Retinal pigment epithelial cell (primary cell): ENCODE measurements around the gene C12orf76.

Source experiments
- DNase-seq: peaks from one replicate; pipeline ENCODE4 v3.0.0-alpha.2; 2010; ENCODE audit warnings: low read depth
- H3K4me3 ChIP-seq: 2 replicates; pipeline ENCODE4 v1.5.1; 2011; ENCODE audit warnings: mild to moderate bottlenecking, low read length, control low read depth, moderate library complexity
- TF ChIP-seq, protein P1 (sequence below): conservative IDR thresholded peaks from 2 replicates; pipeline ENCODE4 v1.5.1; 2011; ENCODE audit warnings: low read depth, low read length, control low read depth, inconsistent platforms

Gene C12orf76

DNA sequence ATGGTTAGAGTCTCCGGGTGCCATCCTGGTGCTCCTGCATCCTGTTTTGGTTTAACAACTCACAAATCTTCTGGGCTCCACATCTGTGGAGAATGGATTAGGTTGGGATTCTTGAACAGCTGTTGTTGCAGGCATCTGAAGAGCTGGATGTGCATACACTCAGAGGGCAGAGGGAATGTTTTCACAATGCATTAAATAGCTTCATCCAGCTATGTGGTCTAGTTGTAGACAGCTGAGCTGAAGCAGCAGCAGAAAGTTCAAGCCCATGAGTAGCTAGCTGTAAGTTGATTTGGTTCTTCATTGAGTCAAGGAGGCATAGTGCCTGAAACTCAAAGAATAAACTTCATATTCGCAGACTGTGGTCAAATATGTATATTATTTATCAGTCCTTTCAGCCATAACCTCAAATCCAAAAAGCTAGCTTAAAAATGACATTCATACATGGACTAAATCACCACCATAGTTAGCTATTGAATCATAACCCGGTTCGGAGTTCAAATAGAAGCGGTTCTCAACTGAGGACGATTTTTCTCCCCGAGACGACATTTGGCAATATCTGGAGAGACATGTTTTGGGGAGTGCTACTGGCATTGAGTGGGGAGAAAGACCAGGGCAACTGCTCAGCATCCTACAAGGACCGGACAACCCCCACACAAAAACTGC is 50.0 kb downstream of the C12orf76 start:
- no peak for DNase-seq
- peak overlapping the region; percentile 80 for H3K4me3 ChIP-seq
- TF ChIP-seq, protein P1, sequence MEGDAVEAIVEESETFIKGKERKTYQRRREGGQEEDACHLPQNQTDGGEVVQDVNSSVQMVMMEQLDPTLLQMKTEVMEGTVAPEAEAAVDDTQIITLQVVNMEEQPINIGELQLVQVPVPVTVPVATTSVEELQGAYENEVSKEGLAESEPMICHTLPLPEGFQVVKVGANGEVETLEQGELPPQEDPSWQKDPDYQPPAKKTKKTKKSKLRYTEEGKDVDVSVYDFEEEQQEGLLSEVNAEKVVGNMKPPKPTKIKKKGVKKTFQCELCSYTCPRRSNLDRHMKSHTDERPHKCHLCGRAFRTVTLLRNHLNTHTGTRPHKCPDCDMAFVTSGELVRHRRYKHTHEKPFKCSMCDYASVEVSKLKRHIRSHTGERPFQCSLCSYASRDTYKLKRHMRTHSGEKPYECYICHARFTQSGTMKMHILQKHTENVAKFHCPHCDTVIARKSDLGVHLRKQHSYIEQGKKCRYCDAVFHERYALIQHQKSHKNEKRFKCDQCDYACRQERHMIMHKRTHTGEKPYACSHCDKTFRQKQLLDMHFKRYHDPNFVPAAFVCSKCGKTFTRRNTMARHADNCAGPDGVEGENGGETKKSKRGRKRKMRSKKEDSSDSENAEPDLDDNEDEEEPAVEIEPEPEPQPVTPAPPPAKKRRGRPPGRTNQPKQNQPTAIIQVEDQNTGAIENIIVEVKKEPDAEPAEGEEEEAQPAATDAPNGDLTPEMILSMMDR = no peak

DNA sequence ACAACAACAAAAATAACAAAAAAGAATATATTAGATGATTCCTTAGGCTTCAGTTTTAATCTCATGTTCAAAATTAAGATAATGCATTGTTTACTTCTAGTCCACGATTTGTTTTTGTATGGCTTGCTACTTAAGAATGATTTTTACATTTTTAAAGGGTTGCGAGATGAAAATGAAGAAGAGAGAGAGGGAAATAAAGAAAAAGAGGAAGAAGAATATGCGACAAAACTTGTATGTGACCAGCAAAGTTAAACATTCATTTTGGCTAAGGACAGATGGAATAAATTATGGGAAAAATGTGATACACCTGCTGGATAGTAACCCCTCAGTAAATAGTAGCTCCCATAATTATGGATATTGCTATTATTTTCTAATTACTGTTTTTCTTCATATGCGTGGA is 50.9 kb downstream of the C12orf76 start:
- TF ChIP-seq, protein P1 = no peak
- DNase-seq = no peak
- H3K4me3 ChIP-seq = no peak overlapping the region

DNA sequence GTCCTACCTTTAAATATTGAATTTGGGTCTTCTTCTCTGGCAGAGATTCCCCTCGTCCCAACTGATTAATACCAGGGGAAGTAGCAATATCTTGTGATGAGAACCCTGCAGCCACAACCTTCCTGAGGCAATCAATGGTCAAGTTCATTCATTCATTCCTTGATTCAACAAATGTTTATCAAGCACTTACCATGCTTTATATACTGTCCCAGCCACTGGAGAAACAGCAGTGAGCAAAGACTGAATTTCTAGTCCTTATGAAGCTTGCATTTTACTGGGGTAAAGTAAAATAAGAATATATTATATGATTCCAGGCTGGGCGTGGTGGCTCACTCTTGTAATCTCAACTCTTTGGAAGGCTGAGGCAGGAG is 51.9 kb downstream of the C12orf76 start:
- TF ChIP-seq, protein P1 = no peak
- DNase-seq = no peak
- peak overlapping the region; percentile 80 for H3K4me3 ChIP-seq

DNA sequence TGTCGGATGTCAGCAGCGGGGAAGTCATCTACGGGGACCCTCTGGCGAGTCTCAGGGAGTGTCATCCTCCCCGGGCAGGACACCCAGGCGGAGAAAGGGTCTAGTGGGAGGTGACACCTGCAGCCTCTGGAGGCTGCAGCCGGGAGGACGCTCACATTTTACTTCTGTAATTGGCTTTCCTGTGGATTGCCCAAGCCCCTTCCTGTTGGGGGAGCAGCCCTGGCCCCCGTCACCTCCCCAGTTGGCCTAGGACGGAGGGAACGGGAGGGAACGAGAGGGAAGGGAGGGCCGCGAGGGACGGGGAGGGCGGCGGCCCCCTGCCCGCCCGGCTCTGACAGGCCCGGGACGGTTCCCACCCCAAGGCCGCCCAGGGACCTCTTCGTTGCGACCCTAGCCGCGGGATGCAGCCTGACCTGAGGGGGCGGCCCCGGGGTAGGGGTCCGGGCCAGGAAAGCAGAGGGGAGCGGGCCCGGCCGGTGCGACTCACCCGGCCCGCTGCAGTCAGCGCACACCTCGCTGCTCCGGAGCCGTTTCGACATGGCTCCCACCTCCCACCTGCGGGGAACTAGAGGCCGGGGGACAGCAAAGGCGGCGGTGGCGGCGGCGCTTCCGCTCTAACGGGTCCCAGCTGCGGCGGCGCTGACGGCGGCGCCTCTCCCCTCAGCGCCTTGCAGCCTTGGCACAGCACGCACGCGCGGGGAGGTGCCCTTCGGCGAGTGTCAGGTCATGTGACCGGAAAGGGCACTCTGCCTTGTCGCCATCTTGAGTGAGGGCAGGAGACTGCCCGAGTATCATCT is 52.4 kb downstream of the C12orf76 start, which contains the start of gene GIT2:
GIT2 (minus strand) TSS at position 683 of the 797 bp plus-strand sequence; CDS start at position 539, 144 bp downstream.
- TF ChIP-seq, protein P1 = no peak
- DNase-seq = peak; percentile 63
- H3K4me3 ChIP-seq = peak within 1 kb of the TSS; percentile 80

DNA sequence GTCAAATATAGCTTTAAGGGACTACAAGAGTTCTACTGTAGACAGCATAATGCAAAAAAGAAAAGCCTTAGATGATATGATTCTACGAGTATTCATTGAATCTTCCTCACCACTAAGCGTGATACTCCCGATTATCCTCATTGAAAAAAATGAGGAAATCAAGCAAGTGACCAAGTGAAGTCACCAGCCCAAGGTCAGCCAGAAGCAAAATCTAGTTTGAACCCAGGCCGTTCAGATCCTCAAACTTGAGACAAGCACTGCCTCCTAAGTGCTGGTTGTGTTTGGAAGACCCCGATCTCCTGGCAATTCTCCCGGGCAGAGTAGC is 53.0 kb downstream of the C12orf76 start:
- DNase-seq = no peak
- TF ChIP-seq, protein P1 = no peak
- peak overlapping the region; percentile 80 for H3K4me3 ChIP-seq

DNA sequence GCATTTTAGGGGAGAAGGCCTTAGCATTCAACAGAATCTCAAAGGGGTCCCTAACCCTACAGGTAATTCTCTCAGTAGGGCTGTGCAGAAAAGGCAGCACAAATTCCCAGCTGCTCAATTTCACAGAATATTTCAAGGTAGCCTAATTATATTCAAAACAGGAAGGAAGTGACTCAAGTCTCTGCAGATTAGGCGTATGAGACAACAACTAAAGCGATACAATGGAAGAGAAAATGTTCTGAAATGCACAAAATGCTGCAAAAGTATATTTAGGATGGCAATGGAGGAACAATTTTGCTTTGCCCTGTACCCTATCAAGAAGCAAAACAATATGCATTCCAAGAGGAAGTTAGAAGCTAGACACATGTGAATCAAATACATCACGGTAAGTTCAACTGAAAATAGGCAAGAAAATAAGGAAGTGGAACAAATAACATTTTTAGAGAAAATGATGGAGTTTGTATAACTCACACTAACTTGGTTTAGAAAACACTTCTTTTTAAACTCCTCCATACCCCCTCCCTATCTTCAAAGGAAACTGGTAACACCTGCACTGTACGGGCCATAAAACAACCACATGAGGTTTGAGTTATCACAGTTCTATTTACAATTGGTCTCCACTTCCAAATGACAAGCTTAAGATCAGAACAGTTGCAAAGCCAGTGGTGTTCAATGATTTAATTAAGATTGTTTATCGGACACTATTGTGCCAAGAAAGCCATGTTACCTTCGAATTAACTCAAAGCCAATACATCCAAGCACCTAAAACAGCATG is 53.7 kb downstream of the C12orf76 start:
- H3K4me3 ChIP-seq = peak overlapping the region; percentile 80
- TF ChIP-seq, protein P1 = no peak
- DNase-seq = no peak
